Testis (tissue), 2 donors: ENCODE results near the gene PLXNB1.

Source experiments
- CTCF ChIP-seq, 3 experiments: fragments of 450-650 bp in 2 of 3; fragments of 200-600 bp in 1 of 3; sonication (generic) in 1 of 3; IDR thresholded peaks; one replicate each; pipeline ENCODE4 v1.5.1; 2016 to 2019; ENCODE audit warnings: antibody characterized with exemption in 3 of 3, mild to moderate bottlenecking in 2 of 3, moderate library complexity in 1 of 3
- POLR2A ChIP-seq: fragments of 450-650 bp; IDR thresholded peaks from one replicate; pipeline ENCODE4 v1.6.1; 2017; ENCODE audit warnings: antibody characterized with exemption, mild to moderate bottlenecking, moderate library complexity

- TF ChIP-seq CTCF (IDR thresholded peaks at IDR 0.05) (no peak), POLR2A (no peak)
Observed at GRCh38 chr3:48409291-48410201, 20.3 kb downstream of the PLXNB1 start.
